HG02943 (cell line): ENCODE measurements around the gene SELENOH.
A peak's percentile ranks its signal among the peaks of the same experiment; 100 is the strongest.

ENCODE experiments used
- ATAC-seq: cut with Tn5 transposase; IDR thresholded peaks from one replicate; pipeline ENCODE4 v1.9.1; 2021; ENCODE audit warnings: mild to moderate bottlenecking, low read depth, moderate library complexity; ENCODE audit not compliant: unreplicated experiment

Gene SELENOH

GRCh38 chr11:57778318-57779037 lies 37.2 kb downstream of the SELENOH start:
- ATAC-seq: no peak

GRCh38 chr11:57779276-57779675 lies 38.0 kb downstream of the SELENOH start:
- no peak for ATAC-seq

- ATAC-seq: no peak
Observed at GRCh38 chr11:57781529-57781943, 40.2 kb downstream of the SELENOH start.

GRCh38 chr11:57785072-57785471 lies 43.8 kb downstream of the SELENOH start:
- no peak for ATAC-seq

- ATAC-seq: no peak
Observed at GRCh38 chr11:57786436-57786835, 45.1 kb downstream of the SELENOH start.

- ATAC-seq: no peak
Observed at GRCh38 chr11:57787006-57787604, 45.8 kb downstream of the SELENOH start.

- ATAC-seq: no peak
Observed at GRCh38 chr11:57787920-57788702, 46.8 kb downstream of the SELENOH start.

GRCh38 chr11:57788703-57789088 lies 47.4 kb downstream of the SELENOH start:
- no peak for ATAC-seq

GRCh38 chr11:57791321-57792059 lies 50.2 kb downstream of the SELENOH start:
- no peak for ATAC-seq

- peak; percentile 79 for ATAC-seq
Observed at GRCh38 chr11:57792060-57792541, 50.8 kb downstream of the SELENOH start.

- ATAC-seq: no peak
Observed at GRCh38 chr11:57792870-57793269, 51.6 kb downstream of the SELENOH start.
